ENCODE results near the gene C4orf50. TPM values are rescaled to one million over a fixed set of nuclear protein-coding genes. Genes with fewer than 3 reads are reported as not detected.

C4orf50 gene
- total and polyA plus RNA-seq, 8 donors, result under 0.01 to 0.23 (median 0.07) TPM

GRCh38 chr4:5877392-5877791 is 140.8 kb downstream of the C4orf50 start:
- TF ChIP-seq CTCF (IDR thresholded peaks at IDR 0.05), result no peak
- ATAC-seq (no peak), DNase-seq (no peak), FAIRE-seq (no peak)
- intact Hi-C loops (cut with DNase I), result no loop called here
- no peak overlapping the region for H3K4me3 ChIP-seq
- no peaks in the 10 kb centered on the region for H3K36me3 ChIP-seq
- H3K27me3 ChIP-seq, result no peaks in the 10 kb centered on the region
- H3K4me1 ChIP-seq, result no peaks in the 10 kb centered on the region
- H3K27ac ChIP-seq, result no peak overlapping the region
- 55 to 61% methylated on average over 9 of the region's 9 CpGs for WGBS, 2 donors
- no peaks in the 10 kb centered on the region for H3K9me3 ChIP-seq

GRCh38 chr4:5874811-5875449 is 143.3 kb downstream of the C4orf50 start:
- no peak for FAIRE-seq
- 34 to 35% methylated on average over 6 of the region's 6 CpGs for WGBS, 2 donors

GRCh38 chr4:5870701-5871100 is 147.5 kb downstream of the C4orf50 start:
- 65 to 69% methylated on average over 13 of the region's 13 CpGs for WGBS, 2 donors
- intact Hi-C loops (cut with DNase I), result no loop called here
- TF ChIP-seq CTCF (IDR thresholded peaks at IDR 0.05), result no peak
- H3K36me3 ChIP-seq, result no peaks in the 10 kb centered on the region
- DNase-seq (no peak), FAIRE-seq (no peak), ATAC-seq (peak in 2 of 4 donors; percentile 43 to 44)
- H3K4me1 ChIP-seq, result no peaks in the 10 kb centered on the region
- H3K4me3 ChIP-seq, result no peak overlapping the region
- H3K9me3 ChIP-seq, result no peaks in the 10 kb centered on the region
- no peaks in the 10 kb centered on the region for H3K27me3 ChIP-seq
- no peak overlapping the region for H3K27ac ChIP-seq

More at GRCh38 chr4:5874811-5875449, 143.3 kb downstream of the C4orf50 start:
- no peak for DNase-seq
- Histone ChIP-seq H3K4me1 (no peaks in the 10 kb centered on the region), H3K4me3 (no peak overlapping the region), H3K27ac (no peak overlapping the region), H3K36me3 (no peaks in the 10 kb centered on the region), H3K9me3 (no peaks in the 10 kb centered on the region), H3K27me3 (no peaks in the 10 kb centered on the region)
- intact Hi-C loops (cut with DNase I), result no loop called here
- no peak for TF ChIP-seq CTCF (IDR thresholded peaks at IDR 0.05)
- ATAC-seq, result peak in 2 of 4 donors; percentile 18 to 33

GRCh38 chr4:5869966-5870619 is 148.1 kb downstream of the C4orf50 start:
- Histone ChIP-seq H3K9me3 (no peaks in the 10 kb centered on the region), H3K27ac (no peak overlapping the region), H3K27me3 (no peaks in the 10 kb centered on the region), H3K4me3 (no peak overlapping the region), H3K36me3 (no peaks in the 10 kb centered on the region), H3K4me1 (no peaks in the 10 kb centered on the region)
- ATAC-seq, result peak in 2 of 4 donors; percentile 34 to 48
- no peak for TF ChIP-seq CTCF (IDR thresholded peaks at IDR 0.05)
- DNase-seq, result no peak
- no peak for FAIRE-seq
- WGBS, 2 donors, result 60 to 74% methylated on average over 14 of the region's 14 CpGs
- intact Hi-C loops (cut with DNase I), result no loop called here

- no peak for ATAC-seq
- H3K9me3 ChIP-seq, result no peaks in the 10 kb centered on the region
- no peaks in the 10 kb centered on the region for H3K4me1 ChIP-seq
- H3K36me3 ChIP-seq, result no peaks in the 10 kb centered on the region
- 80 to 87% methylated on average over 3 of the region's 3 CpGs for WGBS, 2 donors
- no peak for DNase-seq
- TF ChIP-seq CTCF (IDR thresholded peaks at IDR 0.05), result no peak
- FAIRE-seq, result no peak
- H3K4me3 ChIP-seq, result no peak overlapping the region
- intact Hi-C loops (cut with DNase I), result no loop called here
- no peaks in the 10 kb centered on the region for H3K27me3 ChIP-seq
- no peak overlapping the region for H3K27ac ChIP-seq
Measured at GRCh38 chr4:5867866-5868265, 150.4 kb downstream of the C4orf50 start.
